Measurements from ENCODE around the gene ZNF575. TPM values are rescaled to one million over a fixed set of nuclear protein-coding genes. Genes with fewer than 3 reads are reported as not detected.
A peak's percentile ranks its signal among the peaks of the same experiment; 100 is the strongest.

ZNF575 gene
- 10 to 100 TPM in 1 of 2 donors, 1 to 10 TPM in 1; 6.4 to 11.3 TPM for total RNA-seq

- Histone ChIP-seq H3K36me3 (no peaks in the 10 kb centered on the region), H3K4me1 (no peaks in the 10 kb centered on the region), H3K4me3 (peak within 1 kb of the TSS; percentile 53), H3K9ac (ENCODE audit: low read depth in 2 of 2, low read length in 2 of 2) (peak within 1 kb of the TSS; percentile 74 to 82), H3K27ac (peak within 1 kb of the TSS; percentile 96), H3K27me3 (no peaks in the 10 kb centered on the region), H3K9me3 (no peaks in the 10 kb centered on the region)
- TF ChIP-seq CTCF (IDR thresholded peaks at IDR 0.05): no peak
- peak; percentile 92 for DNase-seq
- intact Hi-C loops (cut with DNase I): loop anchor here (10.0 kb wide), 1 partner anchor 62 kb away; the partner anchor contains the start of genes IRGQ and ZNF576
These were observed at the start of gene ZNF575 for GRCh38 chr19:43532962-43533545. Gene ZNF575, plus strand, starts transcription at chr19:43533188. Its CDS starts 1,235 bp downstream, at chr19:43534423.

GRCh38 chr19:43483281-43483680 lies 49.7 kb upstream of the ZNF575 start:
- intact Hi-C loops (cut with DNase I): no loop called here
- no peak for TF ChIP-seq CTCF (IDR thresholded peaks at IDR 0.05)
- no peaks in the 10 kb centered on the region for H3K4me1 ChIP-seq
- no peak for DNase-seq
- no peaks in the 10 kb centered on the region for H3K36me3 ChIP-seq
- H3K9me3 ChIP-seq: no peaks in the 10 kb centered on the region
- no peak overlapping the region for H3K4me3 ChIP-seq
- no peak overlapping the region for H3K9ac ChIP-seq (ENCODE audit: low read depth in 2 of 2, low read length in 2 of 2)
- H3K27me3 ChIP-seq: no peaks in the 10 kb centered on the region
- H3K27ac ChIP-seq: no peak overlapping the region

- no peak for DNase-seq
- no peak overlapping the region for H3K9ac ChIP-seq (ENCODE audit: low read depth in 2 of 2, low read length in 2 of 2)
- TF ChIP-seq CTCF (IDR thresholded peaks at IDR 0.05): no peak
- H3K9me3 ChIP-seq: no peaks in the 10 kb centered on the region
- H3K36me3 ChIP-seq: no peaks in the 10 kb centered on the region
- H3K27ac ChIP-seq: no peak overlapping the region
- no peaks in the 10 kb centered on the region for H3K27me3 ChIP-seq
- no peak overlapping the region for H3K4me3 ChIP-seq
- intact Hi-C loops (cut with DNase I): no loop called here
- H3K4me1 ChIP-seq: no peaks in the 10 kb centered on the region
These were observed 47.0 kb upstream of the ZNF575 start for GRCh38 chr19:43485951-43486350.

GRCh38 chr19:43486412-43486811 lies 46.6 kb upstream of the ZNF575 start:
- Histone ChIP-seq H3K9me3 (no peaks in the 10 kb centered on the region), H3K27ac (no peak overlapping the region), H3K4me3 (no peak overlapping the region), H3K9ac (ENCODE audit: low read depth in 2 of 2, low read length in 2 of 2) (no peak overlapping the region), H3K4me1 (no peaks in the 10 kb centered on the region), H3K36me3 (no peaks in the 10 kb centered on the region), H3K27me3 (no peaks in the 10 kb centered on the region)
- TF ChIP-seq CTCF (IDR thresholded peaks at IDR 0.05): no peak
- DNase-seq: no peak
- intact Hi-C loops (cut with DNase I): no loop called here

GRCh38 chr19:43488179-43488578 lies 44.8 kb upstream of the ZNF575 start:
- TF ChIP-seq CTCF (IDR thresholded peaks at IDR 0.05): no peak
- Histone ChIP-seq H3K9ac (ENCODE audit: low read depth in 2 of 2, low read length in 2 of 2) (no peak overlapping the region), H3K4me1 (no peaks in the 10 kb centered on the region), H3K9me3 (no peaks in the 10 kb centered on the region), H3K27ac (no peak overlapping the region), H3K4me3 (no peak overlapping the region), H3K27me3 (no peaks in the 10 kb centered on the region), H3K36me3 (no peaks in the 10 kb centered on the region)
- intact Hi-C loops (cut with DNase I): no loop called here
- DNase-seq: no peak

All from colonic mucosa (tissue), 4 donors.